Measurements from ENCODE around the gene PBLD.
"Not testable (repeated sequence)": the region's sequence is repeated elsewhere in the genome, so short reads cannot be mapped to it uniquely, and the experiment has no call there.

The PBLD gene

DNA sequence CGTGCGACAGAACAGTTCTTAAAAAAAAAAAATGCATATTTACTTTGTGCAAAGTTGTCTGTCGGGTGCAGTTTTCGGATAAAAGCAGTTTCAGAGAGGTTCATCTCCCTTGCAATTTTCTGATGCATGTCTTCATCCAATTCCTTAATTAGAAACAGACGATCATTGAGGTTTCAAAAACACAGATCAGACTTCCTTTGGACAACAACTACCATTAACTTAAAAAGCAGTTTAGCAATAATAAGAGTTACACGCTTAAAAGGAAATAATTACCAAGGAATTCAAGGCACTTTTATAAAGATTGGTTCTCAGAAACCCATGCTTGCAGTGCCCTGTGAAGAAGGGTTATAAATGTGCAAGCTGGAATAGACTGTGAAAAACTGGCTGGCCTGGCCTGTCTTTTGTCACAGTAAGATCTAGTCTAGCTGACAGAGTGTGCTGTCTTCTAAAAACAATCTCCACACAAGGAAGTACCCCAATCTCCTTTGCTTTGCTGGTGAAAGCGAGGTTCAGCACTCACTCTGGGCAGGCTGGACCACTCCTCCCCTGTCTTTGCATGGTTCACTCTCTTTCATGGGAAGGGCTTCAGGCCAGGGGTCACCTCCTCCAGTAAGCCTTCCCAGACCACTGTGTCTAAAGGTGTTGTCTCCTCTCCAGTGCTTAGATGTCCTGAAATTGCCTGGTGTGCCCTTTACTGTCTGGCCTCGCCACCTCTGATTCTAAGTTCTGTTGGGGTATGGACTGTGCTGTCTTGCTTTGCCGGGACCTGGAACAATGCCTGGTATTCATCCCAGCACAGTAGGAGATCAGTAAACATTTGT, 35.7 kb downstream of the PBLD start:
- H3K4me3 ChIP-seq (ENCODE audit: low read depth, low read length), result no peak overlapping the region
- in situ Hi-C loops (cut with HindIII; ENCODE audit: low pct_ligation_motif_present, low sequenced_read_pairs), result no loop called here
- TF ChIP-seq, protein P1, sequence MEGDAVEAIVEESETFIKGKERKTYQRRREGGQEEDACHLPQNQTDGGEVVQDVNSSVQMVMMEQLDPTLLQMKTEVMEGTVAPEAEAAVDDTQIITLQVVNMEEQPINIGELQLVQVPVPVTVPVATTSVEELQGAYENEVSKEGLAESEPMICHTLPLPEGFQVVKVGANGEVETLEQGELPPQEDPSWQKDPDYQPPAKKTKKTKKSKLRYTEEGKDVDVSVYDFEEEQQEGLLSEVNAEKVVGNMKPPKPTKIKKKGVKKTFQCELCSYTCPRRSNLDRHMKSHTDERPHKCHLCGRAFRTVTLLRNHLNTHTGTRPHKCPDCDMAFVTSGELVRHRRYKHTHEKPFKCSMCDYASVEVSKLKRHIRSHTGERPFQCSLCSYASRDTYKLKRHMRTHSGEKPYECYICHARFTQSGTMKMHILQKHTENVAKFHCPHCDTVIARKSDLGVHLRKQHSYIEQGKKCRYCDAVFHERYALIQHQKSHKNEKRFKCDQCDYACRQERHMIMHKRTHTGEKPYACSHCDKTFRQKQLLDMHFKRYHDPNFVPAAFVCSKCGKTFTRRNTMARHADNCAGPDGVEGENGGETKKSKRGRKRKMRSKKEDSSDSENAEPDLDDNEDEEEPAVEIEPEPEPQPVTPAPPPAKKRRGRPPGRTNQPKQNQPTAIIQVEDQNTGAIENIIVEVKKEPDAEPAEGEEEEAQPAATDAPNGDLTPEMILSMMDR (IDR thresholded peaks at IDR 0.05; ENCODE audit: low read depth, low read length, missing control alignments), result no peak
- H3K27me3 ChIP-seq (replicated peaks), result no peaks in the 10 kb centered on the region
- no peak for DNase-seq
- H3K27ac ChIP-seq, result no peak overlapping the region
- H3K36me3 ChIP-seq (replicated peaks), result no peaks in the 10 kb centered on the region

DNA sequence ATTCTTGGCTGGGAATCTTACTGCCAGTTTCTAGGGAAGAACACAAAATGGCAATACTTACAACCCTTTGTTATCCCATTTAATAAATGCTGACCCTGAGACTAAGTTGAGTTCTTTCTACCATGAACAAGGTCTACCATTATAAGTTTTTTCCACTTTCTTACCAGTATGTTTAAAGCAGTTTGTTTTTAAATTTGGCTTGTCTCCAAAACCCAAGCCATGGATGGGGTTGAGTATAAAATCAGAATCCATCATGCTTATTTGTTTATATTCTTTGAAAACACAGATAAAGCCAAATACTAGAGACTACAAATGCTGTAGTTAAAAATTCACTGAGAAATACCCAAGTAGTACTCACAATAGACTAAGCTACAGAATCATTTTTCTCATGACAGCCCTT, 42.0 kb downstream of the PBLD start:
- Histone ChIP-seq H3K4me3 (ENCODE audit: low read depth, low read length) (no peak overlapping the region), H3K27me3 (replicated peaks) (no peaks in the 10 kb centered on the region), H3K27ac (no peak overlapping the region), H3K36me3 (replicated peaks) (no peaks in the 10 kb centered on the region)
- no peak for DNase-seq
- in situ Hi-C loops (cut with HindIII; ENCODE audit: low pct_ligation_motif_present, low sequenced_read_pairs), result no loop called here
- TF ChIP-seq, protein P1 (IDR thresholded peaks at IDR 0.05; ENCODE audit: low read depth, low read length, missing control alignments), result no peak

- no peak overlapping the region for H3K4me3 ChIP-seq (ENCODE audit: low read depth, low read length)
- no peak overlapping the region for H3K27ac ChIP-seq
- TF ChIP-seq, protein P1 (IDR thresholded peaks at IDR 0.05; ENCODE audit: low read depth, low read length, missing control alignments), result no peak
- in situ Hi-C loops (cut with HindIII; ENCODE audit: low pct_ligation_motif_present, low sequenced_read_pairs), result no loop called here
- no peaks in the 10 kb centered on the region for H3K27me3 ChIP-seq (replicated peaks)
- no peaks in the 10 kb centered on the region for H3K36me3 ChIP-seq (replicated peaks)
- no peak for DNase-seq
These were observed 44.0 kb downstream of the PBLD start for GRCh38 chr10:68288717-68289116.

DNA sequence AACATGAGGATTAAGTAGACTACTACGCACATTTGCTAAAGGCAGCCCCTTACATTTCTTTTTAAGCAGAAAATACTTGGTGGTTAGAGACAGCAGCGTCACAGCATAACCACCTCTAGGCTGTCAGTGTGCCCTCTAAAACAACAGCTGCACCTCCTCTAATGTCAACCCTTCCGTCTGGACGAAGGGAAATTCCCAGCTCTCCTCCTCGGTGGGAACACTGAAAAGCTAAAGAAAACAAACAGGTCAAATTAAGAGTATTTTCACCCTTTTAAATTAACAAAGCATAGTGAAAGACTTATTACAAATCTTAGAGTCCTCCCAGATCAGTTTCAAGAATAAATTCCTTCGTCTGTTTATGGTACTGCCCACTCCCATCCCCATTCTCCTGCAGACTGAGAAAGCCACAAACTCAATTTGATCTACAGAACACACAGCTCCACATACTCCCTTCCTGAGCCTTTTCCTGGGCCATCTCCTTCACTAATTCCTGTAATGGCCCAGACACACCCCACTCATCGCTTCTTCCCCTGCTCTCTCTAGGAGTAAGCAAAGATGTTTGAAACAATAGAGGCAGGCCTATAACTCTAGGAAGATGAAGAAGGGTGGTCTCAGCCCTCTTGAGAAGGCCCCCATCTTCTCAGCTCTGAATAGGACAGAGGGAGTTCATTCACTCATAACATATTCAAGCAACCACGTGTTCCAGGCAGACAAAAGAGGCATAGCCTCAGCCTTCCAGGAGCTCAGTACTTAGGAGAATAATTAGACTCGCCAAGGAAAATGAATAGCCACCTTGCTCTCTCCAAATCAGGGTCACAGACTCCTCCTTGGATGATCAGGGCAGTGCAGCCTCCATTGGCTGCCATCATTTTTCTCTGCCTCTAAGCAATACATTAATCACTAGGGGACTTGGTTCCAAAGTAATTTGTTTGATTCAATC, 48.4 kb downstream of the PBLD start:
- in situ Hi-C loops (cut with HindIII; ENCODE audit: low pct_ligation_motif_present, low sequenced_read_pairs), result no loop called here
- Histone ChIP-seq H3K27ac (no peak overlapping the region), H3K27me3 (replicated peaks) (no peaks in the 10 kb centered on the region), H3K36me3 (replicated peaks) (no peaks in the 10 kb centered on the region), H3K4me3 (ENCODE audit: low read depth, low read length) (no peak overlapping the region)
- no peak for DNase-seq
- TF ChIP-seq, protein P1 (IDR thresholded peaks at IDR 0.05; ENCODE audit: low read depth, low read length, missing control alignments), result no peak

- TF ChIP-seq, protein P1 (IDR thresholded peaks at IDR 0.05; ENCODE audit: low read depth, low read length, missing control alignments), result no peak
- H3K4me3 ChIP-seq (ENCODE audit: low read depth, low read length), result no peak overlapping the region
- H3K27me3 ChIP-seq (replicated peaks), result no peaks in the 10 kb centered on the region
- H3K27ac ChIP-seq, result no peak overlapping the region
- no peaks in the 10 kb centered on the region for H3K36me3 ChIP-seq (replicated peaks)
- in situ Hi-C loops (cut with HindIII; ENCODE audit: low pct_ligation_motif_present, low sequenced_read_pairs), result no loop called here
- no peak for DNase-seq
These were observed 52.0 kb downstream of the PBLD start for GRCh38 chr10:68280758-68281157.

- H3K4me3 ChIP-seq (ENCODE audit: low read depth, low read length); DNase-seq; H3K36me3 ChIP-seq (replicated peaks); H3K27ac ChIP-seq; H3K27me3 ChIP-seq (replicated peaks); in situ Hi-C loops (cut with HindIII; ENCODE audit: low pct_ligation_motif_present, low sequenced_read_pairs): not testable (repeated sequence)
These were observed 53.6 kb downstream of the PBLD start for GRCh38 chr10:68278906-68279753.

DNA sequence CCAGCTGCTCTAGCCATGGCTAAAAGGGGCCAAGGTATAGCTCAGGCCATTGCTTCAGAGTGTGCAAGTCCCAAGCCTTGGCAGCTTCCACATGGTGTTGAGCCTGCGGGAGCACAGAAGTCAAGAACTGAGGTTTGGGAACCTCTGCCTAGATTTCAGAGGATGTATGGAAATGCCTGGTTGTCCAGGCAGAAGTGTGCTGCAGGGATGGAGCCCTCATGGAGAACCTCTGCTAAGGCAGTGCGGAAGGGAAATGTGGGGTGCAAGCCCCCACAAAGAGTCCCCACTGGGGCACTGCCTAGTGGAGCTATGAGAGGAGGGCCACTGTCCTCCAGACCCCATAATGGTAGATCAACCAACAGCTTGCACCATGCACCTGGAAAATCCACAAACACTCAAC, 54.9 kb downstream of the PBLD start:
- H3K27me3 ChIP-seq (replicated peaks); H3K4me3 ChIP-seq (ENCODE audit: low read depth, low read length); H3K27ac ChIP-seq; H3K36me3 ChIP-seq (replicated peaks); in situ Hi-C loops (cut with HindIII; ENCODE audit: low pct_ligation_motif_present, low sequenced_read_pairs); DNase-seq: not testable (repeated sequence)
